ENCODE measurements around the gene GDNF. TPM values are rescaled to one million over a fixed set of nuclear protein-coding genes. Genes with fewer than 3 reads are reported as not detected.

GDNF gene
- polyA plus RNA-seq, 3 donors = not detected

DNA sequence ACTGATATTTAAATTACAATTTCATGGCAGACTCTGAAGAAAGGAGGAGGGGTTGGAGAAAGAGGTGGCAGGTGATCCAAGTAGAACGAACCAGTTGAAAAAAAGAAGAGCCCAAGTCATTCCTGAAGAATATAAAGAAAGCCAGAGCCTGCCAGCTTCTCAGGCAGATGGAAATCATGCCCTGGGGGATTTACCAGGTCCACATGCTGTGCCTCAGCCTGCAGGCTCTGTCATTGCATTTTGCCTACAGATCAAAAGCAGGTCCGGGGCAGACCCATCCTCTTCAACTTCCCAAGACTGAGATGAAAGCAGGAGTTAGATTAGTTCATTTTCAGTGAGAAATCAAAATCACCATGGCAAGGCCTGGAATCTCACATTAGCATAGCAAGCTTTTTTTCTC is 48.5 kb downstream of the GDNF start:
- Histone ChIP-seq H3K4me3 (replicated peaks in 1 of 3; ENCODE audit: low read depth in 2 of 3, low read length in 3 of 3) (no peak overlapping the region), H3K27me3 (ENCODE audit: control insufficient read depth in 2 of 2, insufficient read depth in 2 of 2, low read length in 2 of 2) (no peaks in the 10 kb centered on the region), H3K79me2 (ENCODE audit: insufficient read depth, low read length) (no peaks in the 10 kb centered on the region), H3K9me3 (replicated peaks in 1 of 2; ENCODE audit: control insufficient read depth in 1 of 2, insufficient read depth in 1 of 2, low read length in 2 of 2) (peaks cover 17 to 37% of the 10 kb centered on the region in 2 donors), H3K4me2 (replicated peaks; ENCODE audit: extremely low read depth, low read length, poor library complexity, severe bottlenecking) (no peak overlapping the region), H3K27ac (ENCODE audit: low read depth in 1 of 2, low read length in 2 of 2) (no peak overlapping the region), H3K9ac (ENCODE audit: insufficient read depth, low read length, poor library complexity, severe bottlenecking) (no peak overlapping the region), H4K20me1 (ENCODE audit: insufficient read depth, low read length) (no peaks in the 10 kb centered on the region), H2AFZ (ENCODE audit: insufficient read depth, low read depth, low read length, poor library complexity, severe bottlenecking) (no peak overlapping the region), H3K4me1 (ENCODE audit: control insufficient read depth in 1 of 2, insufficient read depth in 2 of 2, low read length in 2 of 2) (no peaks in the 10 kb centered on the region), H3K36me3 (replicated peaks in 1 of 2; ENCODE audit: control insufficient read depth in 1 of 2, insufficient read depth in 2 of 2, low read length in 2 of 2) (no peaks in the 10 kb centered on the region)
- no peaks in the 10 kb centered on the region for H3K36me3 Mint-ChIP-seq
- H3K9me3 Mint-ChIP-seq = peaks cover 18 to 47% (median 34%) of the 10 kb centered on the region in 7 donors
- WGBS (ENCODE audit: insufficient coverage) = 77% methylated on average over 1 of the region's 2 CpGs
- H3K27me3 Mint-ChIP-seq (ENCODE audit: low read depth in 3 of 3) = peaks cover 0 to 1% (median 0%) of the 10 kb centered on the region in 3 donors
- no peaks in the 10 kb centered on the region for H3K4me1 Mint-ChIP-seq
- no peak for DNase-seq
- peak overlapping the region in 1 of 7 donors; percentile 19 for H3K27ac Mint-ChIP-seq
- H3K4me3 Mint-ChIP-seq = no peak overlapping the region
- TF ChIP-seq, protein P1, sequence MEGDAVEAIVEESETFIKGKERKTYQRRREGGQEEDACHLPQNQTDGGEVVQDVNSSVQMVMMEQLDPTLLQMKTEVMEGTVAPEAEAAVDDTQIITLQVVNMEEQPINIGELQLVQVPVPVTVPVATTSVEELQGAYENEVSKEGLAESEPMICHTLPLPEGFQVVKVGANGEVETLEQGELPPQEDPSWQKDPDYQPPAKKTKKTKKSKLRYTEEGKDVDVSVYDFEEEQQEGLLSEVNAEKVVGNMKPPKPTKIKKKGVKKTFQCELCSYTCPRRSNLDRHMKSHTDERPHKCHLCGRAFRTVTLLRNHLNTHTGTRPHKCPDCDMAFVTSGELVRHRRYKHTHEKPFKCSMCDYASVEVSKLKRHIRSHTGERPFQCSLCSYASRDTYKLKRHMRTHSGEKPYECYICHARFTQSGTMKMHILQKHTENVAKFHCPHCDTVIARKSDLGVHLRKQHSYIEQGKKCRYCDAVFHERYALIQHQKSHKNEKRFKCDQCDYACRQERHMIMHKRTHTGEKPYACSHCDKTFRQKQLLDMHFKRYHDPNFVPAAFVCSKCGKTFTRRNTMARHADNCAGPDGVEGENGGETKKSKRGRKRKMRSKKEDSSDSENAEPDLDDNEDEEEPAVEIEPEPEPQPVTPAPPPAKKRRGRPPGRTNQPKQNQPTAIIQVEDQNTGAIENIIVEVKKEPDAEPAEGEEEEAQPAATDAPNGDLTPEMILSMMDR (IDR thresholded peaks at IDR 0.05) = no peak
- intact Hi-C loops (cut with micrococcal nuclease) = no loop called here

DNA sequence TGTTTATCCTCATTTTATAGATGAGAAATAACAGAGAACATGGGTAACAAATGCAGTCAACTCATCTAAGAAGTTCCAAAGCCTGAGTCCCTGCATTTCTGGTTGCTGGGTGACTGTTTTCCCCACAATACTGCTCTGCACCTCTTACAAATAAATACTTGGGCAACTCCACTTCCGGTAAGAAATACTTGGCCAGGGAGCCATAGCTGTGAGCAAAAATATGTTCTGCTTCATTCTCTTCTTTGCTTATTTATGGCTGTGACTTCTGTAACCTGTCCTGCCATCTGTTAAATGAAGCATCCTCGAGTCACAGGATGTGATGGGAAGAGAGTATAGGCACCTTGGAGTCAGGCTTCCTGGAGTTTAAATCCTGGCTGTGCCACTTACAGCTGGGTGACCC is 49.9 kb downstream of the GDNF start:
- H3K27me3 Mint-ChIP-seq (ENCODE audit: low read depth in 3 of 3) = peaks cover 0 to 3% (median 0%) of the 10 kb centered on the region in 3 donors
- H3K36me3 Mint-ChIP-seq = no peaks in the 10 kb centered on the region
- H3K4me3 Mint-ChIP-seq = no peak overlapping the region
- Histone ChIP-seq H3K4me1 (ENCODE audit: control insufficient read depth in 1 of 2, insufficient read depth in 2 of 2, low read length in 2 of 2) (no peaks in the 10 kb centered on the region), H4K20me1 (ENCODE audit: insufficient read depth, low read length) (no peaks in the 10 kb centered on the region), H3K27ac (ENCODE audit: low read depth in 1 of 2, low read length in 2 of 2) (no peak overlapping the region), H3K79me2 (ENCODE audit: insufficient read depth, low read length) (no peaks in the 10 kb centered on the region), H3K4me3 (replicated peaks in 1 of 3; ENCODE audit: low read depth in 2 of 3, low read length in 3 of 3) (no peak overlapping the region), H3K9me3 (replicated peaks in 1 of 2; ENCODE audit: control insufficient read depth in 1 of 2, insufficient read depth in 1 of 2, low read length in 2 of 2) (peaks cover 17 to 36% of the 10 kb centered on the region in 2 donors), H2AFZ (ENCODE audit: insufficient read depth, low read depth, low read length, poor library complexity, severe bottlenecking) (no peak overlapping the region), H3K9ac (ENCODE audit: insufficient read depth, low read length, poor library complexity, severe bottlenecking) (no peak overlapping the region), H3K4me2 (replicated peaks; ENCODE audit: extremely low read depth, low read length, poor library complexity, severe bottlenecking) (no peak overlapping the region), H3K27me3 (ENCODE audit: control insufficient read depth in 2 of 2, insufficient read depth in 2 of 2, low read length in 2 of 2) (no peaks in the 10 kb centered on the region), H3K36me3 (replicated peaks in 1 of 2; ENCODE audit: control insufficient read depth in 1 of 2, insufficient read depth in 2 of 2, low read length in 2 of 2) (no peaks in the 10 kb centered on the region)
- intact Hi-C loops (cut with micrococcal nuclease) = no loop called here
- DNase-seq = no peak
- no peak overlapping the region for H3K27ac Mint-ChIP-seq
- TF ChIP-seq, protein P1 (IDR thresholded peaks at IDR 0.05) = no peak
- H3K4me1 Mint-ChIP-seq = no peaks in the 10 kb centered on the region
- WGBS (ENCODE audit: insufficient coverage) = 75% methylated on average over 1 of the region's 2 CpGs
- peaks cover 21 to 39% (median 32%) of the 10 kb centered on the region in 7 donors for H3K9me3 Mint-ChIP-seq
